GM23338 (cell line): Measurements from ENCODE around the gene ARMCX5. TPM values are rescaled to one million over a fixed set of nuclear protein-coding genes. Genes with fewer than 3 reads are reported as not detected.

Experiments used
- ATAC-seq: fragments of 200-7000 bp; cut with Tn5 transposase; 3 replicates; pipeline ENCODE4 v1.9.1; 2020
- DNase-seq: peaks from one replicate; pipeline ENCODE4 v3.0.0-alpha.2; 2015; ENCODE audit warnings: low spot score
- H2AFZ ChIP-seq: fragments of 200-600 bp; sonication (generic); 2 replicates; pipeline ENCODE4 v1.8.0; 2016; ENCODE audit warnings: antibody characterized with exemption, mild to moderate bottlenecking, moderate library complexity
- H3F3A ChIP-seq: fragments of 200-600 bp; sonication (generic); replicated peaks from 2 replicates; pipeline ENCODE4 v1.8.0; 2017; ENCODE audit warnings: antibody characterized with exemption, mixed run types, low read depth
- H3K27ac ChIP-seq: fragments of 200-600 bp; sonication (generic); 2 replicates; pipeline ENCODE4 v1.6.1; 2016; ENCODE audit warnings: low read depth
- H3K27me3 ChIP-seq: fragments of 200-600 bp; sonication (generic); 2 replicates; pipeline ENCODE4 v1.8.0; 2016; ENCODE audit warnings: mild to moderate bottlenecking, mixed run types, moderate library complexity; ENCODE audit not compliant: insufficient read depth
- H3K36me3 ChIP-seq: fragments of 200-600 bp; sonication (generic); 2 replicates; pipeline ENCODE4 v1.8.0; 2016; ENCODE audit warnings: mild to moderate bottlenecking; ENCODE audit not compliant: insufficient read depth
- H3K4me1 ChIP-seq: fragments of 200-600 bp; sonication (generic); 2 replicates; pipeline ENCODE4 v1.8.0; 2016; ENCODE audit warnings: mild to moderate bottlenecking, moderate library complexity; ENCODE audit not compliant: insufficient read depth
- H3K4me2 ChIP-seq: fragments of 200-600 bp; sonication (generic); 2 replicates; pipeline ENCODE4 v1.7.1; 2017; ENCODE audit warnings: mixed run types
- H3K4me3 ChIP-seq: fragments of 200-600 bp; sonication (generic); 2 replicates; pipeline ENCODE4 v1.6.1; 2016; ENCODE audit warnings: mixed run types
- H3K79me2 ChIP-seq: fragments of 200-600 bp; sonication (generic); replicated peaks from 2 replicates; pipeline ENCODE4 v1.8.0; 2017; ENCODE audit warnings: mild to moderate bottlenecking; ENCODE audit not compliant: insufficient read depth
- H3K9me2 ChIP-seq: fragments of 200-600 bp; sonication (generic); 2 replicates; pipeline ENCODE4 v1.8.0; 2017; ENCODE audit not compliant: insufficient read depth
- H4K20me1 ChIP-seq: fragments of 200-600 bp; sonication (generic); replicated peaks from 2 replicates; pipeline ENCODE4 v1.8.0; 2017; ENCODE audit warnings: mild to moderate bottlenecking; ENCODE audit not compliant: insufficient read depth
- H3K27ac Mint-ChIP-seq: 2 replicates; pipeline ENCODE4 v1.8.0; 2020; ENCODE audit warnings: inconsistent platforms, mild to moderate bottlenecking, moderate library complexity, mixed read lengths
- H3K27me3 Mint-ChIP-seq: 3 replicates; pipeline ENCODE4 v1.8.0; 2022; ENCODE audit warnings: low read depth, mild to moderate bottlenecking, moderate library complexity, mixed read lengths, inconsistent platforms; ENCODE audit not compliant: insufficient read depth, poor library complexity
- H3K36me3 Mint-ChIP-seq: 3 replicates; pipeline ENCODE4 v1.8.0; 2021; ENCODE audit warnings: low read depth, mild to moderate bottlenecking, inconsistent platforms, moderate library complexity, mixed read lengths
- H3K4me1 Mint-ChIP-seq: 3 replicates; pipeline ENCODE4 v1.8.0; 2020; ENCODE audit warnings: mild to moderate bottlenecking, inconsistent platforms, mixed read lengths
- H3K4me3 Mint-ChIP-seq: 3 replicates; pipeline ENCODE4 v1.8.0; 2021; ENCODE audit warnings: moderate library complexity, mild to moderate bottlenecking, inconsistent platforms, mixed read lengths
- H3K9me3 Mint-ChIP-seq: 3 replicates; pipeline ENCODE4 v1.8.0; 2020; ENCODE audit warnings: moderate library complexity, mild to moderate bottlenecking, inconsistent platforms, mixed read lengths
- EZH2 ChIP-seq: fragments of 200-600 bp; sonication (generic); IDR thresholded peaks from one replicate; pipeline ENCODE4 v1.8.0; 2017; ENCODE audit warnings: antibody characterized with exemption, mild to moderate bottlenecking, low read depth; ENCODE audit not compliant: unreplicated experiment
- JUNB ChIP-seq: IDR thresholded peaks from one replicate; pipeline ENCODE4 v1.6.1; 2016; ENCODE audit warnings: antibody characterized with exemption; ENCODE audit not compliant: unreplicated experiment
- ZNF114 ChIP-seq: fragments of 250-450 bp; sonication (Bioruptor Pico); IDR thresholded peaks from 2 replicates; pipeline ENCODE4 v1.5.0; 2020; ENCODE audit warnings: mild to moderate bottlenecking, moderate library complexity
- ZNF331 ChIP-seq: fragments of 250-450 bp; sonication (Bioruptor Pico); IDR thresholded peaks from 2 replicates; pipeline ENCODE4 v1.5.0; 2020; ENCODE audit warnings: low read depth, mild to moderate bottlenecking, moderate library complexity
- ZNF462 ChIP-seq: fragments of 250-450 bp; sonication (Bioruptor Pico); IDR thresholded peaks from 2 replicates; pipeline ENCODE4 v1.5.0; 2020; ENCODE audit warnings: mild to moderate bottlenecking, moderate library complexity
- polyA plus RNA-seq: library from polyadenylated mRNA; unstranded; fragments of >200 nt; fragmentation: Nextera tagmentation; extraction: Ambion mirVana; gene quantifications from 2 replicates; pipeline ENCODE4 v1.2.1, GENCODE V29; 2016
- total RNA-seq: library from RNA; depleted of rRNA; stranded (reverse); fragments of >200 nt; shearing (Covaris generic); gene quantifications from 2 replicates; pipeline ENCODE4 v1.2.3, GENCODE V29; 2014

Gene ARMCX5
- total and polyA plus RNA-seq, 2 experiments from 2014 or later: 6.6 to 18.6 TPM

- TF ChIP-seq ZNF462: no peak
- TF ChIP-seq JUNB: no peak
- no peak for TF ChIP-seq EZH2
Observed at GRCh38 chrX:102604327-102604726, 5.0 kb downstream of the ARMCX5 start (continued).

GRCh38 chrX:102606115-102606514 lies 6.8 kb downstream of the ARMCX5 start:
- H3K27me3 ChIP-seq: no peaks in the 10 kb centered on the region
- H3K9me2 ChIP-seq: no peaks in the 10 kb centered on the region; the same call in 1 of the 2 replicates
- Mint-ChIP-seq H3K27me3 (no peaks in the 10 kb centered on the region), H3K4me3 (no peak overlapping the region), H3K9me3 (no peaks in the 10 kb centered on the region), H3K36me3 (peaks cover 24% of the 10 kb centered on the region), H3K27ac (no peak overlapping the region), H3K4me1 (peaks cover under 1% of the 10 kb centered on the region; the same call in 2 of the 3 replicates)
- no peak overlapping the region for H2AFZ ChIP-seq
- H3F3A ChIP-seq: no peaks in the 10 kb centered on the region
- H3K27ac ChIP-seq: no peak overlapping the region
- no peaks in the 10 kb centered on the region for H4K20me1 ChIP-seq
- H3K4me2 ChIP-seq: no peak overlapping the region
- peaks cover 11% of the 10 kb centered on the region for H3K79me2 ChIP-seq
- ATAC-seq (no peak), DNase-seq (no peak)
- TF ChIP-seq ZNF114 (CRISPR knock-in tag): no peak
- H3K4me3 ChIP-seq: no peak overlapping the region
- H3K36me3 ChIP-seq: no peaks in the 10 kb centered on the region
- H3K4me1 ChIP-seq: no peaks in the 10 kb centered on the region

- Histone ChIP-seq H3K36me3 (no peaks in the 10 kb centered on the region), H3K9me2 (no peaks in the 10 kb centered on the region; the same call in 1 of the 2 replicates), H2AFZ (no peak overlapping the region), H4K20me1 (no peaks in the 10 kb centered on the region), H3F3A (no peaks in the 10 kb centered on the region), H3K4me2 (no peak overlapping the region), H3K27me3 (no peaks in the 10 kb centered on the region), H3K79me2 (peaks cover 14% of the 10 kb centered on the region), H3K4me3 (no peak overlapping the region), H3K27ac (no peak overlapping the region), H3K4me1 (no peaks in the 10 kb centered on the region)
- peaks cover 20% of the 10 kb centered on the region; the same call in 2 of the 3 replicates for H3K36me3 Mint-ChIP-seq
- H3K4me1 Mint-ChIP-seq: no peaks in the 10 kb centered on the region
- H3K4me3 Mint-ChIP-seq: no peak overlapping the region
- no peak overlapping the region for H3K27ac Mint-ChIP-seq
- no peaks in the 10 kb centered on the region for H3K27me3 Mint-ChIP-seq
- TF ChIP-seq ZNF462 (no peak), ZNF331 (CRISPR knock-in tag) (no peak)
- H3K9me3 Mint-ChIP-seq: no peaks in the 10 kb centered on the region
- DNase-seq: no peak
- ATAC-seq: no peak
Observed at GRCh38 chrX:102610905-102611304, 11.6 kb downstream of the ARMCX5 start.
